AG08395 (cell line): ENCODE measurements around the gene SLC5A10.
A peak's percentile ranks its signal among the peaks of the same experiment; 100 is the strongest.

Experiments
- DNase-seq: peaks from one replicate; pipeline ENCODE4 v3.0.0; 2012; ENCODE audit warnings: mixed read lengths, low spot score

SLC5A10 gene

DNA sequence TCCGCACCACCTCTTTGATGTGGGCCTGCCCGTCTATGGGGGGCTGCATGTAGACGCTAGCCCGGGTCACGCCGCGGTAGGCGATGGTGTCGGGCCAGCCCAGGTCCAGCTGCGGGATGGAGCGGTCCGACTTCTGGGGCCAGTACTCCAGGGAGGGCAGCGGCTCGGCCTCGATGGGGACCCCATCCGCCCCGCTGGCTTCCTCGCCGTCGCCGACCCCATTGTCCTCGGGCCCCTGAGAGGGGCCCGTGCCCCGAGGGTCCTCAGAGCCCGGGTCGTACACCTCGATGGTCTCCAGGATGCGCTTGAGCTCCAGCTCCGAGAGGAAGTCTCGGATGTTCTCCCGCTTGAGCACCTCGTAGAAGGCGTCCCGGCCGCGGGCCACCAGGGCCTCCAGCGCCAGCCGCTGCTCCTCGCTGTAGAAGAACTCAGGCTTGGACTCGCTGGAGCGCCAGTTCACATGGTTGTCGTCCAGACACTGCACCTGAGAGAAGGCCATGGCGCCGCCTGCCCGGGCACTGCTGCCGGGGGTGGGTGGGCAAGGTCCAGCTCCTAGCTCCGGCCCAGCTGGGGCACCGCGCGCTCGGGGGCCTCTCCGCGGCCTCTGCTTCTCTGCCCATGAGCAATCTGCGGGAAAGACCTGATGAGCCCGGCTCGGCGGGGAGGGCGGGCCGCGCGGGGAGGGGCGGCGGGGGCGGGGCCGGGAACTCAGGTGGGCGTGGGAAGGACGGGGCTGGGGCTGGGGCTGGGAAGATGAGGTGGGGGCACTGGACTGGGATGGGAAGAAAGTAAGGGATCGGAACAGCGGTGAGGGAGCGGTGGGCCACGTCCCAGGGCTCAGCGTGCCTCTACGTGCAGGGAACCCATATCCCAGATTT lies 51.8 kb downstream of the SLC5A10 start:
- DNase-seq, result peak; percentile 57

- peak; percentile 76 for DNase-seq
These were observed 52.6 kb downstream of the SLC5A10 start, which contains the start of gene FAM83G for GRCh38 chr17:19004421-19005136. TSS of gene FAM83G (minus strand) at chr17:19004764. CDS start at chr17:19004041, 723 bp downstream.

GRCh38 chr17:19005137-19005773 lies 53.3 kb downstream of the SLC5A10 start:
- no peak for DNase-seq

DNA sequence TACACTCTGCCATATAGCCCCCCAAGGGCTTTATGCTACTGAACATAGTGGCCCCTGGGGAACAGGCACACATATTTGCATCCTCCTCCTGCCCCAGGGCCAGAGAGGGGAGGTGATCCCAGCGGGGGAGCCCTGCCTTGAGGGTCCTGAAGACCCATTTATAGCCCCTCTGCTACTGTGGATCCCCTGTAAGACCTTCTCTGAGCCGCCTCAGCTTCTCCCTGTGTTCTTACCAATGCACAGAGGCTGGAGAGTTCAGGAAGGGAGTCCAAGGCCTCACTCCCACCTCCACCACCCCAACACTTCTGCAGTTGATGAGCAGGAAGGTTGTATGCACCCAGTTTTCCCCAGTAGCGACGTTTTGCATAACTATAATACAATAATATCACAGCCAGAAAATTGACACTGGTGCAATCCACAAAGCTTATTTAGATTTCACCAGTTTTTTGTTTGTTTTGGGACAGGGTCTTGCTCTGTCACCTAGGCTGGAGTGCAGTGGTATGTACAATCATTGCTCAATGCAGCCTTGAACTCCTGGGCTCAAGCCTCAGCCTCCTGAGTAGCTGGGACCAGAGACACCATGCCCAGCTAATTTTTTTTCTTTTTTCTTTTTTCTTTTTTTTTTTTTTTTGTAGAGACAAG lies 53.9 kb downstream of the SLC5A10 start:
- no peak for DNase-seq

DNA sequence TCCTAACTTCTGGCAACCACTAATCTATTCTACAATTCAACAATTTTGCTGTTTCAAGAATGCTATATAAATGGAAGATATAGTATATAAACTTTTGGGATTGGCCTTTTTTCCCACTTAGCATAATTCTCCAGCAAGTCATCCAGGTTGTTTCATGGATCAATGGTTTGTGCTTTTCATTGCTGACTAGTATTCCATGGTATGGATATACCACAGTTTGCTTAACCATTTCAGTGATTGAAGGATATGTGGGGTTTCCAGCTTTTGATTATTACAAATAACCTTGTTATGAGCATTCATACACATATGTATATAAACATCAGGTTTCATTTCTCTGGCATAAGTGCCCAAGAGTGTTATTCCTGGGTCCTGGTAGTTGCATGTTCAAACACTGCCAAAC lies 54.7 kb downstream of the SLC5A10 start:
- no peak for DNase-seq

DNA sequence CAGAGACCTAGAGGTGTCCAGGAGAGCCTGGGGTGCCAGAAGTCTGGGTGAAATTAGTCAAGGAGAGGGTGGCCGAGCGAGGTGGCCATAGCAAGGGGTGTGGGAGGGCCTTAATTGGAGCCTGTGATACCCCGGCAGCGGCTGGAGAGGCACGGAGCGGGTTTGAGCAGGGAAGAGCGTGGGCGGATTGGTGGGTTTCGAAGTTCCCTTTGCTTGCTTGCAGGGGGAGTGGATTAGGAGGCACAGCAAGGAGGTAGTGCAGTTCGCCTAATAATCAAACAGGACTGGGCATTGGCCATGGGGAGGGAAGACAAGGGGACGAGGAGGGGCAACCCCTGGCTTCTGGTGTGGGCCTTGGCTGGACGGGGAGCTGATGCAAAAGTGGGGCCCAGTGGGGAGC lies 58.0 kb downstream of the SLC5A10 start:
- DNase-seq, result no peak

GRCh38 chr17:19010729-19011505 lies 59.0 kb downstream of the SLC5A10 start:
- DNase-seq, result peak; percentile 29

DNA sequence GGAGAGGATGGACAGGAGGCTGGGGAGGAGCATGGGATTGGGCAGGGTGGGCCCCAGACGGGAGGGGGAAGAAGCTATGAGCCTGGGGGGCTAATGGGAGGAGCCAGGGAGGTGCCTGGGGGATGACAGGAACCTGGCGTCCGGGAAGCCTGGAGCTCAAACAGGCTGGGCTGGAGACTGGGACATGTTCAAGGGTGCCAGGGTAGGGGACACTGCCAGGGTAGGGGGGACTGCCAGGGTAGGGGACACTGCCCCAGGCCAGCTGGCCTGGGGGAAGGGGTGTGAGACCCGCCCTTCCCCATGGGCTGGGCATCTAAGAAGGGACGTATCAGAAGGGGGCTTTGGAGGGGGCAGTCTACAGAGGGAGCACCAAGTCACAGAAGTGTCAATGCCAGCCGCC lies 59.6 kb downstream of the SLC5A10 start:
- DNase-seq, result no peak

DNA sequence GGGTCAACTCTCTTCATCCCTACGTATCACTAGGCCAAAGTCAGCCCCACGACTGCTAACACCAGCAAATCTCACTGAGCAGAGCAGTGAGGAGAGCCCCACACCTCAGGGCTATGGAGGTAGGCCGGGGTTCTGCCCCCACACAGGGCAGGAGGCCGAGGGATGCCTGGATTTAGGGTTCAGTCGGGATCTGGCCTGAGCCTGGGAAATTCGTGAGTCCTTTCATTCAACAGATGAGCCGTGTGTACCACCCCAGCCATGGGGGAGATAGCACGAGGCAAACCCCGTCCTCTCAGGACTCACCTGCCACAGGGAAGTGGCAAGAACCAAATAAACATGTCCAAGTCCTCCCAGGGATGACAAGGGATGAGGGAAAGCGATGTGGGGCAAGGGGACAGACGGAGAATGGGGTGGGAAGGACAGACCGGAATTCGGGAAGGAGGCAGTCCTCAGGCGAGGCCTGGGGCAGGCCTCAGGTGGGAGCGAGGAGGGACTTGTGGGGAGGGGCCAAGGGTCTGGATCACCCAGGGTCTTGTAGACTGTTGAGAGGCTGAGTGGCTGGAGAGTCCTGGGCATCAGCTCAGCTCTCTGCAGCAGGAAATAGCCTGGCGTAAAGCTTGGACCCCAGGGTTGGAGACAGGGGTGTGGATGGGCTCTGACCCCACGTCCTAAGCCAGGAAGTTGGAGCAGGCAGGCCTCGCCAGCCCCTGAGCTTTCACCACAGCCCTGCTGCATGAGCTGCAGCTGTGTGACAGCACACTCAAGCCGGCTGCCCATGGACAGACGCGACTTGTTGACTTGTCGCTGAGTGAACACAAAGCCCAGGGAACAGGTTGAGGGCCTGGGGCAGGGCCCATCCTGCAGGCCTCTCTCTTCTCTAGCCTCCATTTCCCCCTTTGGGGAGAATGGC lies 60.5 kb downstream of the SLC5A10 start:
- no peak for DNase-seq

GRCh38 chr17:19013226-19013625 lies 61.3 kb downstream of the SLC5A10 start:
- no peak for DNase-seq

- no peak for DNase-seq
These were observed 62.1 kb downstream of the SLC5A10 start for GRCh38 chr17:19013806-19014627.

DNA sequence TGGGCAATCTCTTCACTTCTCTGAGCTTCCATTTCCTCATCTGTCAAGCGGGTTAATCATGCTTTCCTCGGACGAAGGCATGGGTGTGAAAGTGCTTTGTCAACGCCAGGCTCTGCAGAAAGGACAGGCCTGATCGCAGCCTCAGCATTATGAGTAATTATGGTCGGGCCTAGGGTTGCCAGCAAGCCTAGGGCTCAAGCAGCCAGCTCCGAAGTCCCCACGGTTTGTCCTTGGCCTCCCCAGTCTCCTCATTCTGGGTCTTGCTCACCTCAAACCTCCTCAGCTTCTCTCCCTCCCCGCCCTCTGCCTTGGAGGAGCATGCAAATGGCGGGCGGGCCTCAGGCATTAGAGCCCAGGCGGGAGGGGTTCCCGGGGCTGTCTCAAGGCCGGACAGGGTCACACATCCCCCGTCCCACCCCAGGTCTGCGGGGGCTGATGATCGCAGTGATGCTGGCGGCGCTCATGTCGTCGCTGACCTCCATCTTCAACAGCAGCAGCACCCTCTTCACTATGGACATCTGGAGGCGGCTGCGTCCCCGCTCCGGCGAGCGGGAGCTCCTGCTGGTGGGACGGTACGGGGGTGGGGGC lies 62.8 kb downstream of the SLC5A10 start:
- DNase-seq, result no peak

DNA sequence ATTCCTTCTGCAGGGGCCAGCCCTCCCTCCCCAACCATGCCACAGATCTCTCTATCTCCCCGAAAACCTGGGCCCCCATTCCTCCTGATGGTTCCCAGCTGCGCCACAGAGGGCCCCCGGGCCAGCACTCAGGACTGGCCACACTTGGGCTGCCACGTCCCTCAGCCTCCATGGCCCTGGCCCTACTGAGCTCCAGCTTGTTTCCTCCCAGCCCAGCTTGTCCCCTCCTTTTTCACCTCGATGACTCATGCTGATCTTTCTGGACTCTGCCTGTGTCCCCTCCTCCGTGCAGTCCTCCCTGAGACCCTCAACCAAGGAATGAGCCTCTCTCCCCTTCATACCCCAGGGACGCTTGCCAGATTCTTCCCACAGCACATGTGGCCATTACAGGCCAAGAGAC lies 63.5 kb downstream of the SLC5A10 start:
- DNase-seq, result no peak

DNA sequence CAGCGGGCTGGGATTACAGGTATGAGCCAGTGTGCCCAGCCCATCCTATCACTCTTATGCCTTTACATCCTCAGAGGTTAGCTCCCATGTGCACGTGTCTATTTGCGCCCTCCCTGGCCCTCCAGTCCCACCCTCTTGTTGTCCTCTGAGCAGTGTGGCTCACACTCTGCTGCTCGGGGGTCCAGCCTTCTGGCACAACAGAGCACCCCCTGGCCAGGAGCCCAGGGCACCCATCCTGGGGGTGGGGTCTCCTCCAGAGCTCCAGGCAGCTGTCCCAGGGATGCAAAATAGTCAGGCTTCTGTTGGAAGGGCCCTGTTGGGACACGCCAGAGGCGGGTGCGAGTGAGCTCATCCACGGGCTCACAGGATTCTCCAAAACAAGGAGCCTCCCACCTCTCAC lies 64.3 kb downstream of the SLC5A10 start:
- DNase-seq, result no peak

GRCh38 chr17:19016881-19017280 lies 64.9 kb downstream of the SLC5A10 start:
- no peak for DNase-seq

DNA sequence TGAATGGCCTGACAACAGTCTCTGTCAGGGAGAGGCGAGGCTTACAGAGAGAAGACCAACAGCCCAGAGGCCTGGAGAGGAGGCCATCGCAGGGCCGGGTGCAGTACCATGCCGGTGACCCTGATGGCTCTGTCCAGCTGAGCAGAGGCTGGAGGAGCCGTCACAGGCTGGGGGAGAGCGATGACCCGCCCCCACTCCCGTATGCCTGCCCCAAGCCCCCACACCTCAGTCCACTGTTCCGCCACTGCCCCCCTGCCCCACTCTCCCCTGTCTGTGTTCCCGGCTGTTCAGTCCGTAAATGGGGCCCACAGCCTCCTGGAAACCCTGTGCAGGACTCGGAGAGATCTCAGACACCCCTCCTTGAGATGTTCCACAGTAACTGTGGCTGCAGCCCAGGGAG lies 65.4 kb downstream of the SLC5A10 start:
- DNase-seq, result no peak

GRCh38 chr17:19017804-19018599 lies 66.0 kb downstream of the SLC5A10 start:
- DNase-seq, result no peak

DNA sequence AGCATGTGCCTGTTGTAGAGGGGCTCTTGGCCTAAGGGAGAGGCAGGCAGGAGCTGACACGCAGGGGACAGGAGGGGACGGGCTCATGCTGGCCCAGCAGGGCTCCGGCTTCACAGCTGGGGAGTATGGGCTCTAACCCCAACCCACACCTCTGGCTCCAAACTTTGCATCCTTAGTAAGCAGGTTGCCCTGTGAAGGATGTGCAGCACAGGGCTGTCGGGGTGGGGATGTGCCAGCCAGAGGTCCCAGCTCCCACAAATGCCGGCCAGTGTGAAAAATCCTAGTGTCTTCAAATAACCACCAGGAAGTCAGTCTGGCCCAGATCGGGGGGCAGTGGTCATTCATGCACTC lies 66.6 kb downstream of the SLC5A10 start:
- DNase-seq, result no peak
